Measurements from ENCODE around the gene ELOVL6.

DNA sequence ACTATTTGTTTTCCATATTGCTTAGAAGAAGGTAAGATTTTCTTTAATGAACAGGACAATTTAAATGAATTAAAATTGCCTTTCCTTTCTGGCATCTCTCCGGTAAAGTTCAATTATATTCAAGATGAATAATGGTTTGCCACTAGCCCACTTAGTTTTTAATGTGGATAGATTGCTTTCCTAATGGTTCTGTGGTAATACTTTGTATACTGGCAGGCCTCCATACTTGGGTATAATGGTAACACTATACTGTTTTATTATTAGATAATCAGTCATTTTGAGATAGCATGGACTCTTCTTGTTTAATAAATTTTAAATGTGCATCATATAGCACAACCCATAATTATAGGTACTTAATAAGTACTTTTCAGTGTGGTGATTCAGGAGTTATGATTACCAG lies 89.5 kb downstream of the ELOVL6 start:
- TF ChIP-seq, protein P1, sequence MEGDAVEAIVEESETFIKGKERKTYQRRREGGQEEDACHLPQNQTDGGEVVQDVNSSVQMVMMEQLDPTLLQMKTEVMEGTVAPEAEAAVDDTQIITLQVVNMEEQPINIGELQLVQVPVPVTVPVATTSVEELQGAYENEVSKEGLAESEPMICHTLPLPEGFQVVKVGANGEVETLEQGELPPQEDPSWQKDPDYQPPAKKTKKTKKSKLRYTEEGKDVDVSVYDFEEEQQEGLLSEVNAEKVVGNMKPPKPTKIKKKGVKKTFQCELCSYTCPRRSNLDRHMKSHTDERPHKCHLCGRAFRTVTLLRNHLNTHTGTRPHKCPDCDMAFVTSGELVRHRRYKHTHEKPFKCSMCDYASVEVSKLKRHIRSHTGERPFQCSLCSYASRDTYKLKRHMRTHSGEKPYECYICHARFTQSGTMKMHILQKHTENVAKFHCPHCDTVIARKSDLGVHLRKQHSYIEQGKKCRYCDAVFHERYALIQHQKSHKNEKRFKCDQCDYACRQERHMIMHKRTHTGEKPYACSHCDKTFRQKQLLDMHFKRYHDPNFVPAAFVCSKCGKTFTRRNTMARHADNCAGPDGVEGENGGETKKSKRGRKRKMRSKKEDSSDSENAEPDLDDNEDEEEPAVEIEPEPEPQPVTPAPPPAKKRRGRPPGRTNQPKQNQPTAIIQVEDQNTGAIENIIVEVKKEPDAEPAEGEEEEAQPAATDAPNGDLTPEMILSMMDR (IDR thresholded peaks at IDR 0.05), result no peak
- no peak for TF ChIP-seq POLR2A (IDR thresholded peaks at IDR 0.05)
